ENCODE data around the gene RNF141.

RNF141 gene

GRCh38 chr11:10502065-10502680 is 38.8 kb downstream of the RNF141 start:
- H3K79me2 ChIP-seq (ENCODE audit: insufficient read depth, low read length) = no peaks in the 10 kb centered on the region
- no peak overlapping the region for H3K9ac ChIP-seq (ENCODE audit: low read depth, low read length)
- H3K36me3 ChIP-seq (ENCODE audit: insufficient read depth, low read length) = peaks cover 61% of the 10 kb centered on the region
- H3K4me2 ChIP-seq (ENCODE audit: insufficient read depth, low read length) = no peak overlapping the region
- no peaks in the 10 kb centered on the region for H3K4me1 ChIP-seq (ENCODE audit: insufficient read depth, low read length)
- peaks cover 3% of the 10 kb centered on the region for H4K20me1 ChIP-seq (ENCODE audit: insufficient read depth, low read length)
- no peak for TF ChIP-seq CTCF (IDR thresholded peaks at IDR 0.05; ENCODE audit: borderline replicate concordance, extremely low read depth, low read length, poor library complexity, severe bottlenecking)
- no peak for TF ChIP-seq EZH2 (IDR thresholded peaks at IDR 0.05; ENCODE audit: borderline replicate concordance, low read depth, low read length, severe bottlenecking)
- no peak overlapping the region for H3K27ac ChIP-seq (ENCODE audit: low read length)
- H3K9me3 ChIP-seq (ENCODE audit: insufficient read depth, low read length, severe bottlenecking) = no peaks in the 10 kb centered on the region
- H3K27me3 ChIP-seq (ENCODE audit: insufficient read depth, low read length, poor library complexity) = no peaks in the 10 kb centered on the region
- no peak overlapping the region for H2AFZ ChIP-seq (ENCODE audit: low read depth, low read length)
- no peak for ATAC-seq (ENCODE audit: insufficient read depth, low read depth)
- no peak for DNase-seq
- H3K4me3 ChIP-seq (ENCODE audit: low read depth in 1 of 2, low read length in 2 of 2) = no peak overlapping the region

GRCh38 chr11:10500757-10501684 is 40.0 kb downstream of the RNF141 start:
- DNase-seq = no peak
- ATAC-seq (ENCODE audit: insufficient read depth, low read depth) = no peak
- Histone ChIP-seq H3K79me2 (ENCODE audit: insufficient read depth, low read length) (no peaks in the 10 kb centered on the region), H3K9me3 (ENCODE audit: insufficient read depth, low read length, severe bottlenecking) (no peaks in the 10 kb centered on the region), H2AFZ (ENCODE audit: low read depth, low read length) (no peak overlapping the region), H3K4me2 (ENCODE audit: insufficient read depth, low read length) (no peak overlapping the region), H3K4me3 (ENCODE audit: low read depth in 1 of 2, low read length in 2 of 2) (no peak overlapping the region), H3K36me3 (ENCODE audit: insufficient read depth, low read length) (peaks cover 64% of the 10 kb centered on the region), H4K20me1 (ENCODE audit: insufficient read depth, low read length) (peaks cover 3% of the 10 kb centered on the region), H3K27ac (ENCODE audit: low read length) (no peak overlapping the region), H3K4me1 (ENCODE audit: insufficient read depth, low read length) (no peaks in the 10 kb centered on the region), H3K9ac (ENCODE audit: low read depth, low read length) (no peak overlapping the region), H3K27me3 (ENCODE audit: insufficient read depth, low read length, poor library complexity) (no peaks in the 10 kb centered on the region)
- TF ChIP-seq CTCF (IDR thresholded peaks at IDR 0.05; ENCODE audit: borderline replicate concordance, extremely low read depth, low read length, poor library complexity, severe bottlenecking) (no peak), EZH2 (IDR thresholded peaks at IDR 0.05; ENCODE audit: borderline replicate concordance, low read depth, low read length, severe bottlenecking) (no peak)

- H4K20me1 ChIP-seq (ENCODE audit: insufficient read depth, low read length) = peaks cover 3% of the 10 kb centered on the region
- no peak overlapping the region for H3K9ac ChIP-seq (ENCODE audit: low read depth, low read length)
- no peak overlapping the region for H3K27ac ChIP-seq (ENCODE audit: low read length)
- no peaks in the 10 kb centered on the region for H3K27me3 ChIP-seq (ENCODE audit: insufficient read depth, low read length, poor library complexity)
- DNase-seq (no peak), ATAC-seq (ENCODE audit: insufficient read depth, low read depth) (no peak)
- H3K4me2 ChIP-seq (ENCODE audit: insufficient read depth, low read length) = no peak overlapping the region
- no peaks in the 10 kb centered on the region for H3K4me1 ChIP-seq (ENCODE audit: insufficient read depth, low read length)
- no peaks in the 10 kb centered on the region for H3K79me2 ChIP-seq (ENCODE audit: insufficient read depth, low read length)
- no peak overlapping the region for H2AFZ ChIP-seq (ENCODE audit: low read depth, low read length)
- H3K36me3 ChIP-seq (ENCODE audit: insufficient read depth, low read length) = peaks cover 60% of the 10 kb centered on the region
- TF ChIP-seq CTCF (IDR thresholded peaks at IDR 0.05; ENCODE audit: borderline replicate concordance, extremely low read depth, low read length, poor library complexity, severe bottlenecking) (no peak), EZH2 (IDR thresholded peaks at IDR 0.05; ENCODE audit: borderline replicate concordance, low read depth, low read length, severe bottlenecking) (no peak)
- no peak overlapping the region for H3K4me3 ChIP-seq (ENCODE audit: low read depth in 1 of 2, low read length in 2 of 2)
- H3K9me3 ChIP-seq (ENCODE audit: insufficient read depth, low read length, severe bottlenecking) = no peaks in the 10 kb centered on the region
Measured at GRCh38 chr11:10499874-10500601, 40.9 kb downstream of the RNF141 start.
